ENCODE results near the gene FTL. TPM values are rescaled to one million over a fixed set of nuclear protein-coding genes. Genes with fewer than 3 reads are reported as not detected.

The FTL gene
- total RNA-seq, 2 experiments from 2014 or later, result 467 to 602 TPM

DNA sequence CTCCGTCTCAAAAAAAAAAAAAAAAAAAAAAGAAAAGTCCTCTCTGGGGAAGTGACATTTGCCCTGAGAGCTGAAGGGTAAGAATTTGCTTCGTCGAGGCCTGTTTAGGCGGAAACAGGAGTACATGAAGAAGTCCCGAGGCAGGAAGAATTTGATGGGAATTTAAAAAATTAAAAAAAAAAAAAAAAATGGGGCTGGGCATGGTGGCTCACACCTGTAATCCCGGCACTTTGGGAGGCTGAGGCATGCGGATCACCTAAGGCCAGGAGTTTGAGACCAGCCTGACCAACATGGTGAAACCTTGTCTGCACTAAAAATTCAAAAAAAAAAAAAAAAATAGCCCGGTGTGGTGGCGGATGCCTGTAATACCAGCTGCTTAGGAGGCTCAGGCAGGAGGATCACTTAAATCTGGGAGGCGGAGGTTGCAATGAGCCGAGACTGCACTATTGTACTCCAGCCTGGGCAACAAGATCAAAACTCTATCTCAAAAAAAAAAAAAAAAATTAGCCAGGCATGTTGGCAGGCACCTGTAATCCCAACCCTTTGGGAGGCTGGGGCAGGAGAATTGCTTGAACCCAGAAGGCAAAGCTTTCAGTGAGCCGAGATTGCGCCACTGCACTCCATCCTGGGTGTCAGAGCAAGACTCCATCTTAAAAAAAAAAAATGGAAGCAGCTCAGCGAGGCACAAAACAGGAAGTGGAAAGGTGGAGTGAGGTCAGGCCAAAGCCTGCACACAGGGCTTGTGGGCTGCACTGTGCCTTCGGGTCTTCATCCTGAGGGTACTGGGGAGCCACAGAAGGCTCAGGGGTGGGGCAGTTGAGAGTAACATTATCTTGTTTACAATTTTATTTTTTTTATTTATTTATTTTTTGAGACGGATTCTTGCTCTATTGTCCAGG, 5.5 kb upstream of the FTL start:
- Histone ChIP-seq H3K79me2 (ENCODE audit: insufficient read depth, low read depth, low read length) (peaks cover 17% of the 10 kb centered on the region; the same call in 1 of the 2 replicates), H3K27ac (ENCODE audit: low read depth, low read length, poor library complexity, severe bottlenecking) (no peak overlapping the region), H2AFZ (ENCODE audit: low read length) (no peak overlapping the region), H3K4me3 (ENCODE audit: low read depth, low read length, poor library complexity, severe bottlenecking) (no peak overlapping the region), H3K4me2 (ENCODE audit: low read length) (no peak overlapping the region), H3K9me3 (ENCODE audit: low read length) (no peaks in the 10 kb centered on the region), H3K4me1 (ENCODE audit: insufficient read depth, low read length, poor library complexity, severe bottlenecking) (peaks cover 40% of the 10 kb centered on the region), H3K36me3 (ENCODE audit: insufficient read depth, low read length) (peaks cover 16% of the 10 kb centered on the region; the same call in 1 of the 2 replicates), H4K20me1 (ENCODE audit: insufficient read depth, low read length) (no peaks in the 10 kb centered on the region), H3K9me2 (ENCODE audit: insufficient read depth, low read length) (no peaks in the 10 kb centered on the region)
- POLR2A ChIA-PET, result interaction anchor here (0.6 to 0.7 kb wide), 2 partner anchors 25 to 79 kb away, joined by 4 to 5 read pairs; no protein-coding TSS in a partner anchor
- intact Hi-C loops (cut with micrococcal nuclease; ENCODE audit: unreplicated experiment), result no loop called here
- BruUV-seq (replicated peaks), result no TSS peak
- TF ChIP-seq EZH2phosphoT487 (IDR thresholded peaks at IDR 0.05; ENCODE audit: borderline replicate concordance, low read depth, low read length), result no peak
- no peak for TF ChIP-seq CTCF (conservative IDR thresholded peaks at IDR 0.05; ENCODE audit: low read length)
- DNase-seq (ENCODE audit: low spot score), result no peak
- CTCF ChIA-PET (ENCODE audit: unreplicated experiment), result no interaction called here

DNA sequence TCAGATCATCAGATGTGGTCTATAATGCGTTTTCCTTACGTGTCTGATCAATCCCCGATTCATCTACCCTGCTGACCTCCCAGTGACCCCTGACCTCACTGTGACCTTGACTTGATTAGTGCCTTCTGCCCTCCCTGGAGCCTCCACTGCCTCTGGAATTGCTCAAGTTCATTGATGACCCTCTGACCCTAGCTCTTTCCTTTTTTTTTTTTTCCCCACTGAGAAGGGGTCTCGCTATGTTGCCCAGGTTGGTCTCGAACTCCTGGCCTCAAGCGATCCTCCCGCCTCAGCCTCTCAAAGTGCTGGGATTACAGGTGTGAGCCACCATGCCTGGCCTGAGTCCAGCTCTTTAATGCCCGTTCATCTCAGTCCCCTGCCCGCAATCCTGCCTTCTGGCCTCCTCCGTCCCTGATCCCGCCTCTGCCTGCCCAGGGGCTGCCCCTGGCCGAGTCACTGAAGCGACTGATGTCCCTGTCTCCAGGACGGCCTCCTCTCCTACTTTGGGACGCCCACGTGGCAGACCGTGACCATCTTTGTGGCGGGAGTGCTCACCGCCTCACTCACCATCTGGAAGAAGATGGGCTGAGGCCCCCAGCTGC, 4.0 kb upstream of the FTL start:
- intact Hi-C loops (cut with micrococcal nuclease; ENCODE audit: unreplicated experiment), result no loop called here
- Histone ChIP-seq H3K4me2 (ENCODE audit: low read length) (no peak overlapping the region), H3K79me2 (ENCODE audit: insufficient read depth, low read depth, low read length) (peaks cover 9% of the 10 kb centered on the region; the same call in 1 of the 2 replicates), H3K27ac (ENCODE audit: low read depth, low read length, poor library complexity, severe bottlenecking) (no peak overlapping the region), H3K9me3 (ENCODE audit: low read length) (no peaks in the 10 kb centered on the region), H3K9me2 (ENCODE audit: insufficient read depth, low read length) (no peaks in the 10 kb centered on the region), H4K20me1 (ENCODE audit: insufficient read depth, low read length) (no peaks in the 10 kb centered on the region), H3K4me1 (ENCODE audit: insufficient read depth, low read length, poor library complexity, severe bottlenecking) (peaks cover 32% of the 10 kb centered on the region), H3K36me3 (ENCODE audit: insufficient read depth, low read length) (peaks cover 15% of the 10 kb centered on the region), H2AFZ (ENCODE audit: low read length) (no peak overlapping the region), H3K4me3 (ENCODE audit: low read depth, low read length, poor library complexity, severe bottlenecking) (no peak overlapping the region)
- POLR2A ChIA-PET, result interaction anchor here (0.6 kb wide), 1 partner anchor 77 kb away, joined by 10 read pairs; no protein-coding TSS in a partner anchor
- CTCF ChIA-PET (ENCODE audit: unreplicated experiment), result no interaction called here
- BruUV-seq (replicated peaks), result no TSS peak
- TF ChIP-seq CTCF (conservative IDR thresholded peaks at IDR 0.05; ENCODE audit: low read length) (no peak), EZH2phosphoT487 (IDR thresholded peaks at IDR 0.05; ENCODE audit: borderline replicate concordance, low read depth, low read length) (no peak)
- DNase-seq (ENCODE audit: low spot score), result no peak
